Mesodermal cell (in vitro differentiated cells): Measurements from ENCODE around the gene HRH4.

Experiments
- H3K27ac ChIP-seq: 2 replicates; pipeline ENCODE4 v1.7.0; 2013; ENCODE audit warnings: mild to moderate bottlenecking, low read depth, low read length, moderate library complexity; ENCODE audit not compliant: severe bottlenecking
- H3K36me3 ChIP-seq: 2 replicates; pipeline ENCODE4 v1.7.1; 2013; ENCODE audit warnings: mild to moderate bottlenecking, low read length, moderate library complexity; ENCODE audit not compliant: control insufficient read depth, insufficient read depth
- H3K4me1 ChIP-seq: one replicate; pipeline ENCODE4 v1.7.1; 2013; ENCODE audit warnings: mild to moderate bottlenecking, low read length; ENCODE audit not compliant: insufficient read depth, control insufficient read depth, poor library complexity, severe bottlenecking
- H3K4me3 ChIP-seq: 2 replicates; pipeline ENCODE4 v1.7.0; 2013; ENCODE audit warnings: low read length, control low read depth, mild to moderate bottlenecking; ENCODE audit not compliant: insufficient read depth, poor library complexity, severe bottlenecking; ENCODE audit errors: extremely low read depth
- H3K9me3 ChIP-seq: 2 replicates; pipeline ENCODE4 v1.7.1; 2013; ENCODE audit warnings: mild to moderate bottlenecking, low read length, moderate library complexity; ENCODE audit not compliant: control insufficient read depth
- WGBS, 2 experiments: methylation state at CpG; one replicate each; pipeline ENCODE4 v1.1.5; 2013; ENCODE audit warnings: missing lambda C conversion rate in 2 of 2; ENCODE audit not compliant: insufficient coverage in 2 of 2; 5-methylcytosine and 5-hydroxymethylcytosine counted together

Gene HRH4

GRCh38 chr18:24488824-24489493 lies 28.5 kb downstream of the HRH4 start:
- Histone ChIP-seq H3K4me3 (no peak overlapping the region), H3K4me1 (no peaks in the 10 kb centered on the region), H3K36me3 (no peaks in the 10 kb centered on the region), H3K27ac (no peak overlapping the region), H3K9me3 (no peaks in the 10 kb centered on the region)
- no CpG with 5 or more reads among the region's 7 CpGs for WGBS, 2 experiments

- no peaks in the 10 kb centered on the region for H3K4me1 ChIP-seq
- no peaks in the 10 kb centered on the region for H3K9me3 ChIP-seq
- no peaks in the 10 kb centered on the region for H3K36me3 ChIP-seq
- no peak overlapping the region for H3K27ac ChIP-seq
- 68 to 76% methylated on average over 4 of the region's 4 CpGs for WGBS, 2 experiments
- H3K4me3 ChIP-seq: no peak overlapping the region
Observed at GRCh38 chr18:24490539-24490938, 30.1 kb downstream of the HRH4 start.

- Histone ChIP-seq H3K4me3 (no peak overlapping the region), H3K9me3 (no peaks in the 10 kb centered on the region), H3K36me3 (no peaks in the 10 kb centered on the region), H3K4me1 (no peaks in the 10 kb centered on the region), H3K27ac (no peak overlapping the region)
- 89 to 93% methylated on average over 18 to 20 of the region's 21 CpGs for WGBS, 2 experiments
Observed at GRCh38 chr18:24491927-24492834, 31.7 kb downstream of the HRH4 start.

- Histone ChIP-seq H3K4me3 (no peak overlapping the region), H3K4me1 (no peaks in the 10 kb centered on the region), H3K36me3 (no peaks in the 10 kb centered on the region), H3K27ac (no peak overlapping the region), H3K9me3 (no peaks in the 10 kb centered on the region)
- WGBS, 2 experiments: 80% methylated on average over 1 of the region's 2 CpGs; no CpG with 5 or more reads in 1 of the 2 experiments
Observed at GRCh38 chr18:24494586-24494985, 34.1 kb downstream of the HRH4 start.

- Histone ChIP-seq H3K9me3 (no peaks in the 10 kb centered on the region), H3K4me3 (no peak overlapping the region), H3K4me1 (no peaks in the 10 kb centered on the region), H3K36me3 (no peaks in the 10 kb centered on the region), H3K27ac (no peak overlapping the region)
- 100% methylated on average over 1 of the region's 1 CpG for WGBS, 2 experiments
Observed at GRCh38 chr18:24497031-24497754, 36.8 kb downstream of the HRH4 start.

- Histone ChIP-seq H3K4me3 (no peak overlapping the region), H3K9me3 (no peaks in the 10 kb centered on the region), H3K27ac (no peak overlapping the region), H3K4me1 (no peaks in the 10 kb centered on the region), H3K36me3 (no peaks in the 10 kb centered on the region)
- WGBS, 2 experiments: 85 to 95% methylated on average over 5 of the region's 5 CpGs
Observed at GRCh38 chr18:24499814-24500213, 39.4 kb downstream of the HRH4 start.

- no peaks in the 10 kb centered on the region for H3K4me1 ChIP-seq
- WGBS, 2 experiments: 88 to 100% methylated on average over 2 of the region's 2 CpGs
- no peaks in the 10 kb centered on the region for H3K36me3 ChIP-seq
- H3K27ac ChIP-seq: no peak overlapping the region
- H3K4me3 ChIP-seq: no peak overlapping the region
- H3K9me3 ChIP-seq: no peaks in the 10 kb centered on the region
Observed at GRCh38 chr18:24500217-24500616, 39.8 kb downstream of the HRH4 start.

GRCh38 chr18:24500766-24501165 lies 40.3 kb downstream of the HRH4 start:
- Histone ChIP-seq H3K4me1 (no peaks in the 10 kb centered on the region), H3K9me3 (no peaks in the 10 kb centered on the region), H3K36me3 (no peaks in the 10 kb centered on the region), H3K4me3 (no peak overlapping the region), H3K27ac (no peak overlapping the region)
- WGBS, 2 experiments: 95 to 97% methylated on average over 6 of the region's 6 CpGs

- H3K27ac ChIP-seq: no peak overlapping the region
- H3K4me1 ChIP-seq: no peaks in the 10 kb centered on the region
- WGBS, 2 experiments: 67 to 92% methylated on average over 3 to 4 of the region's 7 CpGs
- H3K4me3 ChIP-seq: no peak overlapping the region
- H3K9me3 ChIP-seq: no peaks in the 10 kb centered on the region
- no peaks in the 10 kb centered on the region for H3K36me3 ChIP-seq
Observed at GRCh38 chr18:24502667-24503523, 42.5 kb downstream of the HRH4 start.

GRCh38 chr18:24504401-24504800 lies 44.0 kb downstream of the HRH4 start:
- H3K36me3 ChIP-seq: no peaks in the 10 kb centered on the region
- H3K9me3 ChIP-seq: no peaks in the 10 kb centered on the region
- no peak overlapping the region for H3K27ac ChIP-seq
- H3K4me1 ChIP-seq: no peaks in the 10 kb centered on the region
- WGBS, 2 experiments: 61 to 85% methylated on average over 2 to 4 of the region's 4 CpGs
- H3K4me3 ChIP-seq: no peak overlapping the region
